ENCODE data around the gene METTL24. TPM values are rescaled to one million over a fixed set of nuclear protein-coding genes. Genes with fewer than 3 reads are reported as not detected.

The METTL24 gene
- total RNA-seq, 1 experiment from 2014 or later, result 0.61 TPM

DNA sequence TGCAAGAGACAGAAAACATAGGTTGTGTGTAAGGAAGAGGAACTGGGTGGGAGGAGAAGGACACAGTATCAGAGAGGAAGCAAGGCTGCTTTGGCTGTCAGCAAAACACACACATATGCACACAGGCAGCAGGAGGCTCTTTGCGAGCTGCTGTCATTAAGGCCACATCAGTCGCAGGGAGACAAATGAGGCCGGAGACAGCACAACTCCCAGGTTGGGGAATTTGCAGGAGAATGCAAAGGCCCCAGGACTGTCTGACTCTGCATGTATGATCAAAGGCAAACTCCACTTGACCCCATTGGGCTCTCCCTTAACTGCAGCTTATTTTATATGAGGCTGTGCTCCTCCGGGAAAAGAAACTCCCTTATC, 35.3 kb downstream of the METTL24 start:
- Histone ChIP-seq H3K27ac (ENCODE audit: insufficient read length, low read depth, low read length) (no peak overlapping the region), H3K4me2 (ENCODE audit: insufficient read depth, insufficient read length, low read length) (no peak overlapping the region)
- TF ChIP-seq, protein P1, sequence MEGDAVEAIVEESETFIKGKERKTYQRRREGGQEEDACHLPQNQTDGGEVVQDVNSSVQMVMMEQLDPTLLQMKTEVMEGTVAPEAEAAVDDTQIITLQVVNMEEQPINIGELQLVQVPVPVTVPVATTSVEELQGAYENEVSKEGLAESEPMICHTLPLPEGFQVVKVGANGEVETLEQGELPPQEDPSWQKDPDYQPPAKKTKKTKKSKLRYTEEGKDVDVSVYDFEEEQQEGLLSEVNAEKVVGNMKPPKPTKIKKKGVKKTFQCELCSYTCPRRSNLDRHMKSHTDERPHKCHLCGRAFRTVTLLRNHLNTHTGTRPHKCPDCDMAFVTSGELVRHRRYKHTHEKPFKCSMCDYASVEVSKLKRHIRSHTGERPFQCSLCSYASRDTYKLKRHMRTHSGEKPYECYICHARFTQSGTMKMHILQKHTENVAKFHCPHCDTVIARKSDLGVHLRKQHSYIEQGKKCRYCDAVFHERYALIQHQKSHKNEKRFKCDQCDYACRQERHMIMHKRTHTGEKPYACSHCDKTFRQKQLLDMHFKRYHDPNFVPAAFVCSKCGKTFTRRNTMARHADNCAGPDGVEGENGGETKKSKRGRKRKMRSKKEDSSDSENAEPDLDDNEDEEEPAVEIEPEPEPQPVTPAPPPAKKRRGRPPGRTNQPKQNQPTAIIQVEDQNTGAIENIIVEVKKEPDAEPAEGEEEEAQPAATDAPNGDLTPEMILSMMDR (conservative IDR thresholded peaks at IDR 0.05), result no peak

More for the DNA sequence above, 35.3 kb downstream of the METTL24 start:
- Histone ChIP-seq H3K9me3 (ENCODE audit: control insufficient read depth, low read depth, low read length) (no peaks in the 10 kb centered on the region), H2AFZ (ENCODE audit: low read length) (no peak overlapping the region), H3T11ph (ENCODE audit: low read length) (no peak overlapping the region), H3K23ac (ENCODE audit: insufficient read length, low read depth, low read length) (no peak overlapping the region), H4K5ac (ENCODE audit: insufficient read length, low read depth, low read length) (no peak overlapping the region), H3K4me1 (ENCODE audit: insufficient read depth, low read length) (no peaks in the 10 kb centered on the region; the same call in 1 of the 2 replicates), H3K79me1 (ENCODE audit: insufficient read depth, low read depth, low read length, poor library complexity, severe bottlenecking) (no peaks in the 10 kb centered on the region), H3K79me2 (ENCODE audit: insufficient read depth, low read length) (no peaks in the 10 kb centered on the region), H2BK20ac (ENCODE audit: low read depth, low read length, poor library complexity, severe bottlenecking) (no peak overlapping the region), H2BK5ac (ENCODE audit: insufficient read length, low read length) (no peak overlapping the region), H3K27me3 (ENCODE audit: insufficient read depth, low read length) (no peaks in the 10 kb centered on the region), H3K23me2 (ENCODE audit: insufficient read length, low read depth, low read length, poor library complexity, severe bottlenecking) (no peaks in the 10 kb centered on the region), H3K4ac (ENCODE audit: low read depth, low read length) (no peak overlapping the region), H4K20me1 (ENCODE audit: control insufficient read depth, insufficient read depth, insufficient read length) (no peaks in the 10 kb centered on the region), H2AK5ac (ENCODE audit: insufficient read length, low read length) (no peak overlapping the region), H2BK12ac (ENCODE audit: insufficient read length, low read depth, low read length) (no peak overlapping the region), H4K91ac (ENCODE audit: insufficient read length, low read depth, low read length) (no peak overlapping the region), H4K8ac (replicated peaks; ENCODE audit: insufficient read length, low read depth, low read length) (no peak overlapping the region), H3K18ac (ENCODE audit: insufficient read length, low read depth, low read length) (no peak overlapping the region), H3K56ac (ENCODE audit: insufficient read length, low read depth, low read length) (no peak overlapping the region), H3K14ac (ENCODE audit: insufficient read depth, low read length) (no peak overlapping the region), H3K9ac (ENCODE audit: extremely low read depth, insufficient read length, low read length) (no peak overlapping the region), H2BK15ac (ENCODE audit: low read depth, low read length) (no peak overlapping the region), H2BK120ac (ENCODE audit: low read depth, low read length, poor library complexity, severe bottlenecking) (no peak overlapping the region)
- no peaks in the 10 kb centered on the region for H3K36me3 Mint-ChIP-seq (ENCODE audit: insufficient read depth in 1 of 3, low read depth in 3 of 3)
- peaks cover 8% of the 10 kb centered on the region for H3K27me3 Mint-ChIP-seq (ENCODE audit: low read depth)
- peaks cover 31 to 41% of the 10 kb centered on the region in 2 experiments for H3K4me1 Mint-ChIP-seq
- H3K27ac Mint-ChIP-seq, result no peak overlapping the region
- no peaks in the 10 kb centered on the region for H3K9me3 Mint-ChIP-seq
- no peak overlapping the region; a peak in 1 of 5 replicates for H3K4me3 Mint-ChIP-seq
- peak; percentile 46 for DNase-seq
- no CpG with 5 or more reads among the region's 4 CpGs for WGBS (ENCODE audit: extremely low coverage, insufficient read length, low lambda C conversion rate)

All from H9 (cell line).